ENCODE measurements around the gene SEMA6B. TPM values are rescaled to one million over a fixed set of nuclear protein-coding genes. Genes with fewer than 3 reads are reported as not detected.
"Not testable (repeated sequence)": the region's sequence is repeated elsewhere in the genome, so short reads cannot be mapped to it uniquely, and the experiment has no call there.

The SEMA6B gene
- polyA plus RNA-seq, 1 of the 3 experiments (the other 2 are of a cell fraction) = 3.7 TPM

- no peaks in the 10 kb centered on the region for H3K9me2 ChIP-seq
- ChIA-PET CTCF (no interaction called here), POLR2A (no interaction called here)
- H3K36me3 ChIP-seq (replicated peaks in 1 of 2; ENCODE audit: control insufficient read depth in 1 of 2, insufficient read depth in 2 of 2, low read length in 1 of 2) = no peaks in the 10 kb centered on the region
- H3K9me3 ChIP-seq = no peaks in the 10 kb centered on the region
- 39% methylated on average over 5 of the region's 15 CpGs for WGBS (ENCODE audit: low lambda C conversion rate)
- no peak overlapping the region for H3K9ac ChIP-seq
- H3K4me3 ChIP-seq (ENCODE audit: low read depth in 2 of 2, low read length in 1 of 2) = no peak overlapping the region
- TF ChIP-seq, protein P1, sequence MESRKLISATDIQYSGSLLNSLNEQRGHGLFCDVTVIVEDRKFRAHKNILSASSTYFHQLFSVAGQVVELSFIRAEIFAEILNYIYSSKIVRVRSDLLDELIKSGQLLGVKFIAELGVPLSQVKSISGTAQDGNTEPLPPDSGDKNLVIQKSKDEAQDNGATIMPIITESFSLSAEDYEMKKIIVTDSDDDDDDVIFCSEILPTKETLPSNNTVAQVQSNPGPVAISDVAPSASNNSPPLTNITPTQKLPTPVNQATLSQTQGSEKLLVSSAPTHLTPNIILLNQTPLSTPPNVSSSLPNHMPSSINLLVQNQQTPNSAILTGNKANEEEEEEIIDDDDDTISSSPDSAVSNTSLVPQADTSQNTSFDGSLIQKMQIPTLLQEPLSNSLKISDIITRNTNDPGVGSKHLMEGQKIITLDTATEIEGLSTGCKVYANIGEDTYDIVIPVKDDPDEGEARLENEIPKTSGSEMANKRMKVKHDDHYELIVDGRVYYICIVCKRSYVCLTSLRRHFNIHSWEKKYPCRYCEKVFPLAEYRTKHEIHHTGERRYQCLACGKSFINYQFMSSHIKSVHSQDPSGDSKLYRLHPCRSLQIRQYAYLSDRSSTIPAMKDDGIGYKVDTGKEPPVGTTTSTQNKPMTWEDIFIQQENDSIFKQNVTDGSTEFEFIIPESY (IDR thresholded peaks at IDR 0.05; ENCODE audit: borderline replicate concordance, low read depth) = no peak
- no peak for TF ChIP-seq GABPA (IDR thresholded peaks at IDR 0.05; ENCODE audit: low read depth)
- TF ChIP-seq, protein P2, sequence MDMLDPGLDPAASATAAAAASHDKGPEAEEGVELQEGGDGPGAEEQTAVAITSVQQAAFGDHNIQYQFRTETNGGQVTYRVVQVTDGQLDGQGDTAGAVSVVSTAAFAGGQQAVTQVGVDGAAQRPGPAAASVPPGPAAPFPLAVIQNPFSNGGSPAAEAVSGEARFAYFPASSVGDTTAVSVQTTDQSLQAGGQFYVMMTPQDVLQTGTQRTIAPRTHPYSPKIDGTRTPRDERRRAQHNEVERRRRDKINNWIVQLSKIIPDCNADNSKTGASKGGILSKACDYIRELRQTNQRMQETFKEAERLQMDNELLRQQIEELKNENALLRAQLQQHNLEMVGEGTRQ (IDR thresholded peaks at IDR 0.05; ENCODE audit: borderline replicate concordance, low read depth, low read length) = no peak
- no peak for TF ChIP-seq TEAD4 (IDR thresholded peaks at IDR 0.05; ENCODE audit: borderline replicate concordance, insufficient read depth)
- TF ChIP-seq TCF12 (IDR thresholded peaks at IDR 0.05) = no peak
- H3K4me2 ChIP-seq = no peak overlapping the region
- H3K27me3 ChIP-seq (ENCODE audit: insufficient read depth) = peaks cover 26% of the 10 kb centered on the region; the same call in 1 of the 2 replicates
- no peaks in the 10 kb centered on the region; a peak in 1 of 4 replicates for H3K4me1 ChIP-seq (ENCODE audit: control insufficient read depth in 1 of 2, insufficient read depth in 2 of 2, low read depth in 1 of 2, low read length in 1 of 2)
- no peak for DNase-seq
- H3K27ac ChIP-seq (ENCODE audit: low read depth in 2 of 2, low read length in 1 of 2) = no peak overlapping the region
- no peaks in the 10 kb centered on the region for H3K79me2 ChIP-seq (ENCODE audit: insufficient read depth)
- H4K20me1 ChIP-seq (ENCODE audit: insufficient read depth) = no peaks in the 10 kb centered on the region
- H2AFZ ChIP-seq (ENCODE audit: low read depth) = no peak overlapping the region
- H3F3A ChIP-seq (replicated peaks; ENCODE audit: insufficient read depth) = no peaks in the 10 kb centered on the region
These were observed 30.6 kb downstream of the SEMA6B start for GRCh38 chr19:4528843-4529242.

DNA sequence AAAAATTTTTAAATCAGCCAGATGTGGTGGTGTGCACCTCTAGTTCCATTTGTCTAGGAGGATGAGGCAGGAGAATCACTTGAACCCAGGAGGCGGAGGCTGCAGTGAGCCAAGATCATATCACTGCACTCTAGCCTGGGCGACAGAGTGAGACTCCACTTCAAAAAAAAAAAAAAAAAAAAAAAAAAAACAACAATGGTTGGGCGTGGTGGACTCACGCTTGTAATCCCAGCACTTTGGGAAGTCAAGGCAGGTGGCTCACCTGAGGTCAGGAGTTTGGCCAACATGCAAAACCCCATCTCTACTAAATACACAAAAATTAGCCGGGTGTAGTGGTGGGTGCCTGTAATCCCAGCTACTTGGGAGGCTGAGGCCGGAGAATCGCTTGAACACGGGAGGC, 32.1 kb downstream of the SEMA6B start:
- peaks cover 14% of the 10 kb centered on the region; the same call in 1 of the 2 replicates for H3K27me3 ChIP-seq (ENCODE audit: insufficient read depth)
- H3K4me3 ChIP-seq (ENCODE audit: low read depth in 2 of 2, low read length in 1 of 2); H4K20me1 ChIP-seq (ENCODE audit: insufficient read depth); H3K9me3 ChIP-seq; H3K4me1 ChIP-seq (ENCODE audit: control insufficient read depth in 1 of 2, insufficient read depth in 2 of 2, low read depth in 1 of 2, low read length in 1 of 2); H3K9ac ChIP-seq; H3K9me2 ChIP-seq; H3K4me2 ChIP-seq; H3F3A ChIP-seq (replicated peaks; ENCODE audit: insufficient read depth); H3K27ac ChIP-seq (ENCODE audit: low read depth in 2 of 2, low read length in 1 of 2); H3K79me2 ChIP-seq (ENCODE audit: insufficient read depth); POLR2A ChIA-PET; DNase-seq; H2AFZ ChIP-seq (ENCODE audit: low read depth); H3K36me3 ChIP-seq (replicated peaks in 1 of 2; ENCODE audit: control insufficient read depth in 1 of 2, insufficient read depth in 2 of 2, low read length in 1 of 2): not testable (repeated sequence)
- CTCF ChIA-PET = interaction anchor here (7.2 kb wide), 1 partner anchor 7 kb away, joined by 78 read pairs; the partner anchor contains the start of gene PLIN5
- WGBS (ENCODE audit: low lambda C conversion rate) = 84% methylated on average over 8 of the region's 8 CpGs

DNA sequence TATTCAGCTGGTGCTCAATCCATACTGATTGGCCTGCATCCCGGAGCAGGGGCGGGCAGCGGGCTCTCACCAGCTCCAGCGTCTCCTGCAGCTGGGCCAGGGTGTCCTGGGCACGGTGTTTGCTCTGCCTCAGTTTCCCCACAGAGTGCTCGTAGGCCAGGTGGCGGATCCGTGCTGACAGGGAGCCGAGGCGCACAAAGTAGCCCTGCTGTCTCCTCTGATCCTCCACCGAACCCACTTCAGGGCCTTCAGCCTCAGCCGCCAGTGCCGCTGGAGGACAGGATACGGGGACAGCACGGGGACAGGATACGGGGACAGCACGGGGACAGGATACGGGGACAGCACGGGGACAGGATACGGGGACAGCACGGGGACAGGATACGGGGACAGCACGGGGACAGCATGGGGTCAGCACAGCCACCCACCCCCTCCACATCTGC, 33.9 kb downstream of the SEMA6B start:
- Histone ChIP-seq H3K27me3 (ENCODE audit: insufficient read depth) (no peaks in the 10 kb centered on the region), H4K20me1 (ENCODE audit: insufficient read depth) (no peaks in the 10 kb centered on the region), H3K79me2 (ENCODE audit: insufficient read depth) (no peaks in the 10 kb centered on the region), H3K4me2 (no peak overlapping the region), H3K9me3 (no peaks in the 10 kb centered on the region), H2AFZ (ENCODE audit: low read depth) (no peak overlapping the region), H3K27ac (ENCODE audit: low read depth in 2 of 2, low read length in 1 of 2) (no peak overlapping the region), H3K9me2 (no peaks in the 10 kb centered on the region), H3K4me1 (ENCODE audit: control insufficient read depth in 1 of 2, insufficient read depth in 2 of 2, low read depth in 1 of 2, low read length in 1 of 2) (no peaks in the 10 kb centered on the region), H3F3A (replicated peaks; ENCODE audit: insufficient read depth) (no peaks in the 10 kb centered on the region), H3K9ac (no peak overlapping the region), H3K4me3 (ENCODE audit: low read depth in 2 of 2, low read length in 1 of 2) (no peak overlapping the region), H3K36me3 (replicated peaks in 1 of 2; ENCODE audit: control insufficient read depth in 1 of 2, insufficient read depth in 2 of 2, low read length in 1 of 2) (no peaks in the 10 kb centered on the region)
- TF ChIP-seq GABPA (IDR thresholded peaks at IDR 0.05; ENCODE audit: low read depth) (no peak), MXI1 (IDR thresholded peaks at IDR 0.05; ENCODE audit: low read depth, low read length) (no peak), EZH2phosphoT487 (IDR thresholded peaks at IDR 0.05; ENCODE audit: borderline replicate concordance, low read depth) (no peak), RCOR1 (IDR thresholded peaks at IDR 0.05; ENCODE audit: low read length) (no peak), FOXM1 (IDR thresholded peaks at IDR 0.05; ENCODE audit: low read depth) (no peak), SIN3A (IDR thresholded peaks at IDR 0.05; ENCODE audit: borderline replicate concordance, low read depth, low read length) (no peak), PBX3 (IDR thresholded peaks at IDR 0.05) (no peak), FOXJ3 (CRISPR knock-in tag; IDR thresholded peaks at IDR 0.05) (no peak), RFX5 (IDR thresholded peaks at IDR 0.05; ENCODE audit: low read length) (no peak), SMC3 (IDR thresholded peaks at IDR 0.05; ENCODE audit: low read depth, low read length) (no peak), TCF12 (IDR thresholded peaks at IDR 0.05) (no peak), NRF1 (IDR thresholded peaks at IDR 0.05; ENCODE audit: low read depth, low read length) (no peak)
- TF ChIP-seq, protein P1 (IDR thresholded peaks at IDR 0.05; ENCODE audit: borderline replicate concordance, low read depth) = no peak
- POLR2A ChIA-PET = interaction anchor here (0.6 to 0.8 kb wide), 3 partner anchors 10 to 259 kb away, joined by 3 to 4 read pairs (median 4); partner anchors contain the start of gene PLIN5
- no peak for DNase-seq
- 66% methylated on average over 16 of the region's 23 CpGs for WGBS (ENCODE audit: low lambda C conversion rate)
- CTCF ChIA-PET = interaction anchor here (0.6 to 7.2 kb wide), 26 partner anchors 9 to 430 kb away, joined by 3 to 78 read pairs (median 4); partner anchors contain the start of genes LRG1, PLIN5 and SEMA6B
